Hepatocyte (in vitro differentiated cells): ENCODE measurements around the gene VAV1.
A peak's percentile ranks its signal among the peaks of the same experiment; 100 is the strongest.

Source experiments
- CTCF ChIP-seq: fragments of 200-600 bp; sonication (generic); IDR thresholded peaks from 2 replicates; pipeline ENCODE4 v1.5.1; 2016; ENCODE audit warnings: antibody characterized with exemption, mild to moderate bottlenecking; ENCODE audit not compliant: poor library complexity
- EZH2phosphoT487 ChIP-seq: fragments of 200-600 bp; sonication (generic); IDR thresholded peaks from one replicate; pipeline ENCODE4 v1.6.1; 2018; ENCODE audit warnings: antibody characterized with exemption, mild to moderate bottlenecking, low read depth, moderate library complexity; ENCODE audit not compliant: unreplicated experiment, severe bottlenecking

GRCh38 chr19:6862673-6863078 lies 90.2 kb downstream of the VAV1 start:
- TF ChIP-seq CTCF (peak; percentile 95), EZH2phosphoT487 (no peak)
